ENCODE measurements around the gene PIF1. TPM values are rescaled to one million over a fixed set of nuclear protein-coding genes. Genes with fewer than 3 reads are reported as not detected.

The PIF1 gene
- total RNA-seq, 1 experiment from 2014 or later = 67.6 TPM

DNA sequence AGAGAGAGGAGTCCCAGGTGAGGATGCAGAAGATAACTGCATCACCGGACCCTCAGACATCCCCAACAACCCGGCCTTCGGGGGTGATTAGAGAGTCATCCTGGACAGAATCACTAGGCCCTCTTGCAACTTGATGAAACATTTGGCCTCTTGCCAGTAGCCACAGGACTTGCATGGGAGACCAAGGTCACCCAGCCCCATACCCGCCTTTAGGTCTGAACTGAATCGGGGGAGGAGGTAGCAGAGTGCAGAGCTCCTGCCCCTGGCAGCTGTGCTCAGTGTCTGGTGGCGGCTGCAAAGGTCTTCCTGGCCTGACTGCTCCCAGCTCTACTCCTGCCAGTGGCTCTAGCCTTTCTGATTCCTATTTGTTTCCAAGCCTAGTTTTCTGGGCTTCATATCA, 12.4 kb downstream of the PIF1 start:
- Histone ChIP-seq H3K36me3 (ENCODE audit: low read depth) (no peaks in the 10 kb centered on the region), H3K4me3 (no peak overlapping the region), H3K4me2 (no peak overlapping the region), H3K27ac (no peak overlapping the region), H3K4me1 (replicated peaks; ENCODE audit: insufficient read depth) (no peaks in the 10 kb centered on the region), H3K27me3 (ENCODE audit: insufficient read depth, low read depth) (no peaks in the 10 kb centered on the region), H3F3A (ENCODE audit: insufficient read depth, low read depth) (0 out of 2 replicates have a peak, but pooled peaks cover 3% of the 10 kb centered on the region), H2AFZ (no peak overlapping the region), H4K20me1 (ENCODE audit: insufficient read depth) (no peaks in the 10 kb centered on the region), H3K79me2 (ENCODE audit: low read depth) (no peaks in the 10 kb centered on the region), H3K9me2 (ENCODE audit: insufficient read depth) (no peaks in the 10 kb centered on the region), H3K9me3 (ENCODE audit: insufficient read depth, low read depth) (no peaks in the 10 kb centered on the region)
- CTCF ChIA-PET = no interaction called here
- intact Hi-C loops (cut with micrococcal nuclease; ENCODE audit: unreplicated experiment) = no loop called here
- BruUV-seq (replicated peaks) = no TSS peak
- TF ChIP-seq EZH2 (IDR thresholded peaks at IDR 0.05; ENCODE audit: low read depth) = no peak
- TF ChIP-seq, protein P1, sequence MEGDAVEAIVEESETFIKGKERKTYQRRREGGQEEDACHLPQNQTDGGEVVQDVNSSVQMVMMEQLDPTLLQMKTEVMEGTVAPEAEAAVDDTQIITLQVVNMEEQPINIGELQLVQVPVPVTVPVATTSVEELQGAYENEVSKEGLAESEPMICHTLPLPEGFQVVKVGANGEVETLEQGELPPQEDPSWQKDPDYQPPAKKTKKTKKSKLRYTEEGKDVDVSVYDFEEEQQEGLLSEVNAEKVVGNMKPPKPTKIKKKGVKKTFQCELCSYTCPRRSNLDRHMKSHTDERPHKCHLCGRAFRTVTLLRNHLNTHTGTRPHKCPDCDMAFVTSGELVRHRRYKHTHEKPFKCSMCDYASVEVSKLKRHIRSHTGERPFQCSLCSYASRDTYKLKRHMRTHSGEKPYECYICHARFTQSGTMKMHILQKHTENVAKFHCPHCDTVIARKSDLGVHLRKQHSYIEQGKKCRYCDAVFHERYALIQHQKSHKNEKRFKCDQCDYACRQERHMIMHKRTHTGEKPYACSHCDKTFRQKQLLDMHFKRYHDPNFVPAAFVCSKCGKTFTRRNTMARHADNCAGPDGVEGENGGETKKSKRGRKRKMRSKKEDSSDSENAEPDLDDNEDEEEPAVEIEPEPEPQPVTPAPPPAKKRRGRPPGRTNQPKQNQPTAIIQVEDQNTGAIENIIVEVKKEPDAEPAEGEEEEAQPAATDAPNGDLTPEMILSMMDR (conservative IDR thresholded peaks at IDR 0.05) = no peak
- DNase-seq = peak in 1 of 2 experiments; percentile 4
- POLR2A ChIA-PET (ENCODE audit: unreplicated experiment) = interaction anchor here (0.7 kb wide), 1 partner anchor 46 kb away, joined by 4 read pairs; no protein-coding TSS in a partner anchor

DNA sequence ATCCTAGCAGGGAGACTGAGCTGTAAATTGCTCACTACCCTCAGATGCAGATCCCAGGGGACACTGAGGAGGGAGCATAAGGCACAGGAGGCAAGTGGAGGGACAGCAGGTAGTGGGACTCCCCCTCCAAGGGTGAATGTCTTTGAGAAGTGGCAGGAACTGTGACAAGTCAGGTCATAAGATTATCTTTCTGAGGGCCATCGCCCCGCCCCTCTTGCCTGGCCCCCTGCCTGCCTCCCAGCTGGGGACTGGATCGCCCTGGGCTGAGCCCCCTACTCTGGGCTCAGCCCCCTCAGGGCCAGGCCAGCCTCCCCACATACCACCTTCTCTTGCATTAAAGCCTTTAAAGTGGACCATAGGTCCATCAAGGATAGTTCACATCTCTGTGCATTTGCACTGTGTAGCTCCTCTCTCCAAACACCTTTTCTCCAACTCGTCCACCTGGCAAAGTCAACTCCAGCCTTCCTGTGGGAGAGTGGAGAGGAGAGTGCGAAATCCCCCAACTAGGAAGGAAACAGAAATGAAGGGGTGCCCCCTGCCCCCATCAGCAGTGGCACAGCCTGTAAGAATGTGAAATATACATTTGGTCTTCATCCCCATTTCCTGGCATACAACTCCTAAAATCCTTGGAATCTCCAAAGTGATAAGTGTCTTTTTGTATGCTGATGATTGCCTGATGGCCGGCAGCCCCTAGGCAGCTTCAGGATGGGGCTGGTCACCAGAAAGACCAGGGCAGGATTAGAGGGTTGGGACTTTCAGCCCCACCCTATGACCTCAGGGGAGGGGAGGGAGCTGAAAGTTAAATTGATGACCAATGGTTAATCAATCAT, 14.7 kb downstream of the PIF1 start:
- Histone ChIP-seq H3K36me3 (ENCODE audit: low read depth) (no peaks in the 10 kb centered on the region), H3K4me3 (no peak overlapping the region), H2AFZ (no peak overlapping the region), H3K9me2 (ENCODE audit: insufficient read depth) (no peaks in the 10 kb centered on the region), H3K27me3 (ENCODE audit: insufficient read depth, low read depth) (no peaks in the 10 kb centered on the region), H3K4me2 (no peak overlapping the region), H3K79me2 (ENCODE audit: low read depth) (no peaks in the 10 kb centered on the region), H3K27ac (no peak overlapping the region), H3K4me1 (replicated peaks; ENCODE audit: insufficient read depth) (no peaks in the 10 kb centered on the region), H3K9me3 (ENCODE audit: insufficient read depth, low read depth) (no peaks in the 10 kb centered on the region), H4K20me1 (ENCODE audit: insufficient read depth) (no peaks in the 10 kb centered on the region), H3F3A (ENCODE audit: insufficient read depth, low read depth) (0 out of 2 replicates have a peak, but pooled peaks cover 3% of the 10 kb centered on the region)
- no TSS peak for BruUV-seq (replicated peaks)
- ChIA-PET CTCF (interaction anchor here (1.4 to 1.7 kb wide), 2 partner anchors 62 to 70 kb away, joined by 3 to 9 read pairs; no protein-coding TSS in a partner anchor), POLR2A (ENCODE audit: unreplicated experiment) (interaction anchor here (0.7 kb wide), 1 partner anchor 1316 kb away, joined by 3 read pairs; no protein-coding TSS in a partner anchor)
- intact Hi-C loops (cut with micrococcal nuclease; ENCODE audit: unreplicated experiment) = loop anchor here (1.0 to 2.0 kb wide), 2 partner anchors 79 to 124 kb away; no protein-coding TSS in a partner anchor
- no peak for TF ChIP-seq EZH2 (IDR thresholded peaks at IDR 0.05; ENCODE audit: low read depth)
- TF ChIP-seq, protein P1 (conservative IDR thresholded peaks at IDR 0.05) = no peak
- no peak for DNase-seq

DNA sequence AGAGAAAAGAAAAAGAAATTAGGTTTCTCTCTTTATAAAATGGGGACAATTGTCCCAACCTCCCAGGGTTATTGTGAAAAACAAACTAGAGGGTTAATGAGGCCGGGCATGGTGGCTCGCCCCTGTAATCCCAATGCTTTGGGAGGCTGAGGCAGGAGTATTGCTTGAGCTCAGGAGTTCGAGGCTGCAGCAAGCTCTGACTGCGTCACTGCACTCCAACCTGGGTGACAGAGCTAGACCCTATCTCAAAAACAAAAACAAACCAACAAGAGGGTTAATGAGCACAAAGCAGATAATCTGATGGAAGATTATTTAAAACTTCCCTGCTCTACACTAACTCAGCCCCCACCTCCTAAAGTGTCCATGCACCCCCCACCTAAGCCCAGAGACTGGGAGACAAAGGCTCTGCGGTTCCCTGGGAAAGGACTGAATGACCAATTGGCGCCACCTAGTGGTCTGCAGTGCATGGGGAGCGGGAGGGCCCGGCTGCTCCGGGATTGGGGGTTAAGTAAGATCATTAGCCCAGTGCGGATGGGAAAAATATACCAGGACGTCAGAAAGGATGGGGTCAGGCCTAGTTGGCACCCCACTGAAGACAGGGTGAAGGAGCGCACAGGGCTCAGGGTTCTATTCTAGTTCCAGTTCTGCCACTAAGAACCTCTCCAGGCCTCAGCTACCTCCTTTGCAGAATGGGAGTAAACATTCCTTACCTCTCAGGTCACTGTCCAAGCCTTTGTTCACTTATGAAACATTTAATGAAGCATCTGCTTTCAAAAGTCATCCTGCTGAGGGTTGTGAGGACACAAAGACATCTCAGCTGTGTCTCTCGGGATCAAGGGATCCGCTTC, 15.6 kb downstream of the PIF1 start:
- peak in 1 of 2 experiments; percentile 69 for DNase-seq
- intact Hi-C loops (cut with micrococcal nuclease; ENCODE audit: unreplicated experiment) = loop anchor here (1.0 to 2.0 kb wide), 2 partner anchors 79 to 123 kb away; no protein-coding TSS in a partner anchor
- BruUV-seq (replicated peaks) = no TSS peak
- no peaks in the 10 kb centered on the region for H3K9me2 ChIP-seq (ENCODE audit: insufficient read depth)
- ChIA-PET CTCF (interaction anchor here (0.6 to 1.7 kb wide), 7 partner anchors 16 to 597 kb away, joined by 3 to 9 read pairs (median 3); partner anchors contain the start of gene PIF1), POLR2A (ENCODE audit: unreplicated experiment) (interaction anchor here (0.7 kb wide), 1 partner anchor 1317 kb away, joined by 3 read pairs; no protein-coding TSS in a partner anchor)
- H3K4me1 ChIP-seq (replicated peaks; ENCODE audit: insufficient read depth) = no peaks in the 10 kb centered on the region
- no peak overlapping the region for H3K4me3 ChIP-seq
- no peak overlapping the region for H3K27ac ChIP-seq
- no peaks in the 10 kb centered on the region for H3K79me2 ChIP-seq (ENCODE audit: low read depth)
- no peak overlapping the region for H3K4me2 ChIP-seq
- no peaks in the 10 kb centered on the region for H3K9me3 ChIP-seq (ENCODE audit: insufficient read depth, low read depth)
- no peaks in the 10 kb centered on the region for H3K27me3 ChIP-seq (ENCODE audit: insufficient read depth, low read depth)
- H4K20me1 ChIP-seq (ENCODE audit: insufficient read depth) = no peaks in the 10 kb centered on the region
- TF ChIP-seq, protein P1 (conservative IDR thresholded peaks at IDR 0.05) = peak; percentile 93
- TF ChIP-seq EZH2 (IDR thresholded peaks at IDR 0.05; ENCODE audit: low read depth) = no peak
- no peak overlapping the region for H2AFZ ChIP-seq
- H3F3A ChIP-seq (ENCODE audit: insufficient read depth, low read depth) = 0 out of 2 replicates have a peak, but pooled peaks cover 3% of the 10 kb centered on the region
- no peaks in the 10 kb centered on the region for H3K36me3 ChIP-seq (ENCODE audit: low read depth)
